ENCODE data around the gene CISTR.
"Not testable (repeated sequence)": the region's sequence is repeated elsewhere in the genome, so short reads cannot be mapped to it uniquely, and the experiment has no call there.

CISTR gene

GRCh38 chr12:53718567-53718966 is 33.2 kb downstream of the CISTR start:
- not testable (repeated sequence) for DNase-seq

- no peak for DNase-seq
These were observed 34.5 kb downstream of the CISTR start for GRCh38 chr12:53717319-53717718.

- DNase-seq: no peak
These were observed 37.8 kb downstream of the CISTR start for GRCh38 chr12:53714004-53714403.

GRCh38 chr12:53713516-53713915 is 38.3 kb downstream of the CISTR start:
- no peak for DNase-seq

- DNase-seq: peak in 1 of 2 experiments; percentile 50
These were observed 39.6 kb downstream of the CISTR start for GRCh38 chr12:53712059-53712643.

GRCh38 chr12:53710091-53710490 is 41.7 kb downstream of the CISTR start:
- DNase-seq: no peak

- no peak for DNase-seq
These were observed 42.1 kb downstream of the CISTR start for GRCh38 chr12:53709671-53710070.

GRCh38 chr12:53706080-53706479 is 45.7 kb downstream of the CISTR start:
- no peak for DNase-seq

GRCh38 chr12:53703756-53704155 is 48.0 kb downstream of the CISTR start:
- DNase-seq: no peak

- peak; percentile 38 to 80 for DNase-seq
These were observed 50.1 kb downstream of the CISTR start for GRCh38 chr12:53701518-53702264.

- no peak for DNase-seq
These were observed 51.2 kb downstream of the CISTR start for GRCh38 chr12:53700567-53700966.

- DNase-seq: no peak
These were observed 52.1 kb downstream of the CISTR start for GRCh38 chr12:53699678-53700025.

GRCh38 chr12:53698948-53699677 is 52.7 kb downstream of the CISTR start:
- no peak for DNase-seq

GRCh38 chr12:53696655-53697331 is 55.0 kb downstream of the CISTR start:
- DNase-seq: no peak

Data from NCI-H446 (cell line).